ENCODE results near the gene ATOH8.

DNA sequence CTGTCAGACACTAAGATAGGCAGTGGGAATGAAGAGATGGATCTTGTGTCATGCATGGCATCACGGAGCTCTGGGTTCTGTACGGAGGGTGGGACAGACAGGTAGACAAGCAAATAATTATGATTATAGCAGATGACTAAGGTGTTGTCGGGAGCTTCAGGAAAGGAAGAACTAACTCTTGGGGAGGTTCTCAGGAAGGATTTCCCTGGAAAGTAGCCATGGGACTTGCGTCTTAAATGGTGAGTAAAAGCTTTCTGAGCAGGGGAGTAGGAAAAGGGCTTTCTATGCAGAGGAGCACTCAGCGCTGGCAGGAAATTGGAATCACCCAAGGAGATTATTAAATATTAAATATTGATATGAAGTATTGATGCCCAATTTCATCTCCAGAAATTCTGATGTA, 35.5 kb downstream of the ATOH8 start:
- TF ChIP-seq, protein P1, sequence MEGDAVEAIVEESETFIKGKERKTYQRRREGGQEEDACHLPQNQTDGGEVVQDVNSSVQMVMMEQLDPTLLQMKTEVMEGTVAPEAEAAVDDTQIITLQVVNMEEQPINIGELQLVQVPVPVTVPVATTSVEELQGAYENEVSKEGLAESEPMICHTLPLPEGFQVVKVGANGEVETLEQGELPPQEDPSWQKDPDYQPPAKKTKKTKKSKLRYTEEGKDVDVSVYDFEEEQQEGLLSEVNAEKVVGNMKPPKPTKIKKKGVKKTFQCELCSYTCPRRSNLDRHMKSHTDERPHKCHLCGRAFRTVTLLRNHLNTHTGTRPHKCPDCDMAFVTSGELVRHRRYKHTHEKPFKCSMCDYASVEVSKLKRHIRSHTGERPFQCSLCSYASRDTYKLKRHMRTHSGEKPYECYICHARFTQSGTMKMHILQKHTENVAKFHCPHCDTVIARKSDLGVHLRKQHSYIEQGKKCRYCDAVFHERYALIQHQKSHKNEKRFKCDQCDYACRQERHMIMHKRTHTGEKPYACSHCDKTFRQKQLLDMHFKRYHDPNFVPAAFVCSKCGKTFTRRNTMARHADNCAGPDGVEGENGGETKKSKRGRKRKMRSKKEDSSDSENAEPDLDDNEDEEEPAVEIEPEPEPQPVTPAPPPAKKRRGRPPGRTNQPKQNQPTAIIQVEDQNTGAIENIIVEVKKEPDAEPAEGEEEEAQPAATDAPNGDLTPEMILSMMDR (IDR thresholded peaks at IDR 0.05 in 2 of 3, conservative IDR thresholded peaks at IDR 0.05 in 1 of 3; ENCODE audit: control insufficient read depth in 2 of 3, extremely low read depth in 1 of 3, insufficient read depth in 1 of 3, low read depth in 3 of 3, low read length in 3 of 3) = no peak
- TF ChIP-seq ASH2L (IDR thresholded peaks at IDR 0.05; ENCODE audit: borderline replicate concordance, low read depth) (no peak), SMAD5 (IDR thresholded peaks at IDR 0.05; ENCODE audit: low read depth) (no peak), BRCA1 (IDR thresholded peaks at IDR 0.05; ENCODE audit: low read depth, low read length) (no peak), POLR2AphosphoS5 (IDR thresholded peaks at IDR 0.05; ENCODE audit: low read length) (no peak), ZNF274 (IDR thresholded peaks at IDR 0.05; ENCODE audit: insufficient read depth, insufficient read length) (no peak), CHD2 (IDR thresholded peaks at IDR 0.05; ENCODE audit: borderline replicate concordance, low read depth, low read length) (no peak)
